Heart right ventricle (tissue), 16 donors: ENCODE data around the gene SCT. TPM values are rescaled to one million over a fixed set of nuclear protein-coding genes. Genes with fewer than 3 reads are reported as not detected.

Source experiments
- ATAC-seq, 8 donors: fragments of 200-7000 bp; cut with Tn5 transposase; one replicate each; pipeline ENCODE4 v1.9.1; 2020; ENCODE audit warnings: mild to moderate bottlenecking in 8 of 8, moderate library complexity in 8 of 8, moderate number of reproducible peaks in 1 of 8
- DNase-seq, 2 donors: peaks; one replicate each; pipeline ENCODE4 v3.0.0-alpha.2; 2020
- H3K27ac ChIP-seq, 10 donors: fragments of 200-600 bp; sonication (generic) in 2 of 10; one replicate each; pipeline versions ENCODE4 v1.5.0 to v1.8.0; 2020 to 2022; ENCODE audit warnings: mild to moderate bottlenecking in 3 of 10
- H3K27me3 ChIP-seq, 7 donors: fragments of 200-600 bp; one replicate each; pipeline ENCODE4 v1.8.0; 2021 to 2022; ENCODE audit warnings: mild to moderate bottlenecking in 2 of 7
- H3K36me3 ChIP-seq, 9 donors: fragments of 200-600 bp; sonication (generic) in 1 of 9; one replicate each; pipeline versions ENCODE4 v1.5.0 to v1.8.0; 2020 to 2022; ENCODE audit warnings: mild to moderate bottlenecking in 2 of 9
- H3K4me1 ChIP-seq, 9 donors: fragments of 200-600 bp; sonication (generic) in 1 of 9; one replicate each; pipeline versions ENCODE4 v1.5.0 to v1.8.0; 2020 to 2022; ENCODE audit warnings: mild to moderate bottlenecking in 4 of 9
- H3K4me3 ChIP-seq, 10 donors: fragments of 200-600 bp; sonication (generic) in 2 of 10; one replicate each; pipeline versions ENCODE4 v1.5.0 to v1.8.0; 2020 to 2022; ENCODE audit warnings: mild to moderate bottlenecking in 7 of 10, moderate library complexity in 2 of 10
- H3K9me3 ChIP-seq, 11 donors: fragments of 200-600 bp in 10 of 11; sonication (generic) in 2 of 11; one replicate each; pipeline versions ENCODE4 v1.5.0 to v1.8.0; 2013 to 2022; ENCODE audit warnings: mild to moderate bottlenecking in 2 of 11, control low read depth in 1 of 11, moderate library complexity in 1 of 11
- CTCF ChIP-seq, 9 donors: fragments of 200-600 bp; sonication (generic) in 2 of 9; IDR thresholded peaks; one replicate each; pipeline versions ENCODE4 v1.5.0 to v1.8.0; 2021 to 2022; ENCODE audit warnings: antibody characterized with exemption in 9 of 9, mild to moderate bottlenecking in 5 of 9, moderate library complexity in 1 of 9
- WGBS, 2 donors: extraction: QIAGEN DNeasy Blood & Tissue Kit; methylation state at CpG; one replicate each; pipeline ENCODE4 v1.1.7; 2013; ENCODE audit warnings: inconsistent platforms in 1 of 2; 5-methylcytosine and 5-hydroxymethylcytosine counted together
- intact Hi-C, 10 donors: fragments of 100-400 bp; cut with DNase I; formaldehyde crosslinking; loops; one replicate each; pipeline versions ENCODE4 v1.11.1 to v1.14.2; 2022
- polyA plus RNA-seq, 2 donors: library from polyadenylated mRNA; stranded (reverse); fragments of 200-250 nt; gene quantifications; one replicate each; pipeline ENCODE4 v1.2.3, GENCODE V29; 2013
- total RNA-seq, 10 donors: library from RNA; stranded (reverse); fragmentation: NEBNext Ultra II Directional in 3 of 10; extraction: Animal tissue kit (Norgen Biotek cat#: 25700) in 3 of 10; gene quantifications; one replicate each; pipeline versions ENCODE4 v1.2.1 to v1.2.4, GENCODE V29; 2021 to 2023
- donor health status: Arrhythmogenic right ventricular cardiomyopathy.
- donor health status: ischemic (EF 13 %, LVEDD 7.1; RV severe dilation, severe dysfunction).
- donor health status: healthy with polysubstance abuse.
- donor health status: DM: no; HTN: yes; CAD: no.
- donor health status: DM: no; HTN: no; CAD: no.
- donor health status: ischemic (EF 25% LVEDD 6.9; RV normal size, moderate dysfunction).
- donor health status: ischemic (EF 25% LVEDD 5.7; RV mildly dilated, moderate dysfunction).
- donor health status: healthy.
- donor health status: DM: yes; HTN: yes; CAD: no.
- donor health status: Ischemic cardiomyopathy.
- donor health status: ischemic (EF 35%, LVEDD 5.7; RV mildly dilated, moderate dysfunction).
- donor health status: nonischemic (EF 11% LVEDD 7.7; RV severe dilation, severe dysfunction).
- donor health status: DM: yes; HTN: yes; CAD: no.
- donor health status: PGD.
- donor health status: ischemic (EF 29% LVEDD 5.4; RV normal size, mild dysfunction).
- donor health status: nonischemic (EF 23%, LVEDD 6.1; RV moderate dilation, normal function).

The SCT gene
- total and polyA plus RNA-seq, 12 donors, result 0.64 to 2.0 (median 1.00) TPM; not detected in 8

- WGBS, 2 donors, result 95% methylated on average over 19 of the region's 19 CpGs
- Histone ChIP-seq H3K4me1 (peaks cover 4 to 28% (median 21%) of the 10 kb centered on the region in 9 donors), H3K9me3 (no peaks in the 10 kb centered on the region), H3K27me3 (peaks cover 19 to 42% (median 34%) of the 10 kb centered on the region in 7 donors), H3K4me3 (no peak overlapping the region), H3K27ac (no peak overlapping the region), H3K36me3 (peaks cover 0 to 33% (median 6%) of the 10 kb centered on the region in 9 donors)
- TF ChIP-seq CTCF (IDR thresholded peaks at IDR 0.05), result no peak
- intact Hi-C loops, result no loop called here
- ATAC-seq, result no peak
- DNase-seq, result no peak
These were observed 14.9 kb upstream of the SCT start for GRCh38 chr11:641806-642370.

GRCh38 chr11:640021-640706, 13.2 kb upstream of the SCT start:
- no peak for TF ChIP-seq CTCF (IDR thresholded peaks at IDR 0.05)
- H3K27me3 ChIP-seq, result peaks cover 19 to 53% (median 40%) of the 10 kb centered on the region in 7 donors
- H3K4me3 ChIP-seq, result peak overlapping the region in 1 of 10 donors; percentile 20
- 20 to 28% methylated on average over 45 to 69 of the region's 69 CpGs for WGBS, 2 donors
- no peak overlapping the region for H3K27ac ChIP-seq
- H3K36me3 ChIP-seq, result peaks cover 0 to 33% (median 6%) of the 10 kb centered on the region in 9 donors
- ATAC-seq (no peak), DNase-seq (no peak)
- H3K9me3 ChIP-seq, result no peaks in the 10 kb centered on the region
- H3K4me1 ChIP-seq, result peaks cover 4 to 30% (median 24%) of the 10 kb centered on the region in 9 donors
- intact Hi-C loops, result no loop called here

- no peak overlapping the region for H3K4me3 ChIP-seq
- H3K27me3 ChIP-seq, result peaks cover 19 to 53% (median 40%) of the 10 kb centered on the region in 7 donors
- no peaks in the 10 kb centered on the region for H3K9me3 ChIP-seq
- DNase-seq (no peak), ATAC-seq (no peak)
- peaks cover 0 to 27% (median 6%) of the 10 kb centered on the region in 9 donors for H3K36me3 ChIP-seq
- TF ChIP-seq CTCF (IDR thresholded peaks at IDR 0.05), result no peak
- intact Hi-C loops, result loop anchor here in 1 of 10 donors (1.0 kb wide), 1 partner anchor 34 kb away; no protein-coding TSS in a partner anchor
- H3K4me1 ChIP-seq, result peaks cover 4 to 30% (median 24%) of the 10 kb centered on the region in 9 donors
- WGBS, 2 donors, result 2 to 4% methylated on average over 68 to 80 of the region's 80 CpGs
- H3K27ac ChIP-seq, result no peak overlapping the region
These were observed 12.5 kb upstream of the SCT start for GRCh38 chr11:639332-639955.

- DNase-seq, result no peak
- intact Hi-C loops, result loop anchor here in 1 of 10 donors (1.0 kb wide), 1 partner anchor 33 kb away; no protein-coding TSS in a partner anchor
- TF ChIP-seq CTCF (IDR thresholded peaks at IDR 0.05), result no peak
- ATAC-seq, result no peak
- Histone ChIP-seq H3K4me3 (no peak overlapping the region), H3K9me3 (no peaks in the 10 kb centered on the region), H3K27ac (no peak overlapping the region), H3K36me3 (peaks cover 0 to 20% (median 6%) of the 10 kb centered on the region in 9 donors), H3K4me1 (peaks cover 4 to 30% (median 24%) of the 10 kb centered on the region in 9 donors), H3K27me3 (peaks cover 19 to 53% (median 40%) of the 10 kb centered on the region in 7 donors)
- 32% methylated on average over 28 of the region's 28 CpGs for WGBS, 2 donors
These were observed 11.8 kb upstream of the SCT start for GRCh38 chr11:638631-639331.
